Activated gamma-delta T cell treated with anti-CD3 and anti-CD28 coated beads, Interleukin-2, amount 50 U/mL, for 16 hours (primary cell): ENCODE measurements around the gene ENO2.
"Not testable (repeated sequence)": the region's sequence is repeated elsewhere in the genome, so short reads cannot be mapped to it uniquely, and the experiment has no call there.

Experiments used
- DNase-seq: peaks from one replicate; pipeline ENCODE4 v3.0.0-alpha.2; 2020; ENCODE audit warnings: low read depth

Gene ENO2

GRCh38 chr12:6886206-6886999, 28.0 kb upstream of the ENO2 start:
- not testable (repeated sequence) for DNase-seq

- no peak for DNase-seq
Measured at GRCh38 chr12:6887460-6887859, 26.9 kb upstream of the ENO2 start.

- DNase-seq = no peak
Measured at GRCh38 chr12:6888360-6888759, 26.0 kb upstream of the ENO2 start.

GRCh38 chr12:6888794-6889193, 25.6 kb upstream of the ENO2 start:
- DNase-seq = not testable (repeated sequence)

GRCh38 chr12:6889775-6890573, 24.4 kb upstream of the ENO2 start:
- not testable (repeated sequence) for DNase-seq

- peak; percentile 98 for DNase-seq
Measured at GRCh38 chr12:6890789-6891645, 23.4 kb upstream of the ENO2 start.

GRCh38 chr12:6891646-6892001, 22.8 kb upstream of the ENO2 start:
- no peak for DNase-seq

GRCh38 chr12:6892683-6893082, 21.7 kb upstream of the ENO2 start:
- DNase-seq = not testable (repeated sequence)

- DNase-seq = no peak
Measured at GRCh38 chr12:6894321-6894720, 20.1 kb upstream of the ENO2 start.

- no peak for DNase-seq
Measured at GRCh38 chr12:6896846-6897435, 17.4 kb upstream of the ENO2 start.

GRCh38 chr12:6899427-6899826, 15.0 kb upstream of the ENO2 start:
- DNase-seq = no peak

- DNase-seq = no peak
Measured at GRCh38 chr12:6899837-6900519, 14.4 kb upstream of the ENO2 start.

- DNase-seq = no peak
Measured at GRCh38 chr12:6902448-6902847, 11.9 kb upstream of the ENO2 start.

GRCh38 chr12:6903722-6904121, 10.7 kb upstream of the ENO2 start:
- no peak for DNase-seq

GRCh38 chr12:6904280-6905276, 9.8 kb upstream of the ENO2 start, which contains the start of gene LRRC23:
Gene LRRC23, plus strand, starts transcription at chr12:6904822. Its CDS starts 812 bp downstream, at chr12:6905634.
- DNase-seq = peak; percentile 96

- DNase-seq = no peak
Measured at GRCh38 chr12:6905414-6906040, 8.9 kb upstream of the ENO2 start.

- not testable (repeated sequence) for DNase-seq
Measured at GRCh38 chr12:6908141-6908540, 6.2 kb upstream of the ENO2 start.

- no peak for DNase-seq
Measured at GRCh38 chr12:6909421-6910145, 4.8 kb upstream of the ENO2 start.
